Kidney (tissue), 14 donors: ENCODE results near the gene LGI2. TPM values are rescaled to one million over a fixed set of nuclear protein-coding genes. Genes with fewer than 3 reads are reported as not detected.

ENCODE experiments used
- DNase-seq, 5 donors: peaks; one replicate each; pipeline ENCODE4 v3.0.0-alpha.2; 2013 to 2020
- FAIRE-seq: peaks from 2 replicates; lab custom pipeline; 2012; peaks lifted over from hg19 to GRCh38; lab: Jason Lieb, UNC
- H3K27ac ChIP-seq, 2 donors: one replicate each; pipeline ENCODE4 v1.7.0; 2013; ENCODE audit warnings: low read depth in 2 of 2, low read length in 2 of 2, inconsistent platforms in 1 of 2
- H3K27me3 ChIP-seq: one replicate; pipeline ENCODE4 v1.7.1; 2013; ENCODE audit warnings: low read length, inconsistent platforms; ENCODE audit not compliant: control insufficient read depth, insufficient read depth
- H3K36me3 ChIP-seq, 3 donors: one replicate each; pipeline versions ENCODE4 v1.7.0 to v1.7.1; 2013; ENCODE audit warnings: low read length in 3 of 3, control low read depth in 1 of 3, inconsistent platforms in 1 of 3; ENCODE audit not compliant: insufficient read depth in 3 of 3, control insufficient read depth in 2 of 3
- H3K4me1 ChIP-seq, 3 donors: one replicate each; pipeline versions ENCODE4 v1.7.0 to v1.7.1; 2013; ENCODE audit warnings: low read length in 3 of 3, inconsistent platforms in 1 of 3, low read depth in 1 of 3; ENCODE audit not compliant: control insufficient read depth in 2 of 3, insufficient read depth in 2 of 3
- H3K4me3 ChIP-seq, 3 donors: one replicate each; pipeline versions ENCODE4 v1.7.0 to v1.8.1; 2013; ENCODE audit warnings: low read length in 3 of 3, control low read depth in 1 of 3, inconsistent platforms in 1 of 3
- H3K9ac ChIP-seq, 3 donors: one replicate each; pipeline versions ENCODE4 v1.7.0 to v1.7.1; 2013; ENCODE audit warnings: low read length in 3 of 3, control low read depth in 1 of 3, inconsistent platforms in 1 of 3
- H3K9me3 ChIP-seq, 3 donors: one replicate each; pipeline versions ENCODE4 v1.7.0 to v1.7.1; 2013; ENCODE audit warnings: low read length in 3 of 3, control low read depth in 1 of 3, inconsistent platforms in 1 of 3; ENCODE audit not compliant: control insufficient read depth in 2 of 3, insufficient read depth in 1 of 3
- intact Hi-C: fragments of 100-400 bp; cut with DNase I; formaldehyde crosslinking; loops from one replicate; pipeline ENCODE4 v1.11.1; 2022
- polyA plus RNA-seq: library from polyadenylated mRNA; stranded (reverse); fragments of 350-450 nt; fragmentation: Illumina TruSeq; extraction: RNeasy Lipid Tissue Mini Kit (QIAGEN cat#74804); gene quantifications from one replicate; pipeline ENCODE4 v1.2.3, GENCODE V29; 2014; ENCODE audit warnings: low read depth, low replicate concordance; ENCODE audit not compliant: insufficient read depth
- total RNA-seq: library from RNA; stranded (reverse); fragmentation: NEBNext Ultra II Directional; extraction: Animal tissue kit (Norgen Biotek cat#: 25700); gene quantifications from one replicate; pipeline ENCODE4 v1.2.1, GENCODE V29; 2021
- TF ChIP-seq, protein P1 (sequence below): IDR thresholded peaks from 3 replicates; pipeline ENCODE4 v1.5.1; 2012; ENCODE audit warnings: mild to moderate bottlenecking, moderate library complexity, borderline replicate concordance; ENCODE audit not compliant: insufficient read depth; ENCODE audit errors: extremely low read depth
- donor health status: control.
- donor health status: control.
- donor health status: control.
- donor health status: control.
- donor health status: control.
- donor health status: DM: yes; HTN: yes; CAD: no.
- donor health status: Normal renal cell carcinoma (clear cell type).

LGI2 gene
- total and polyA plus RNA-seq, 2 donors from 2014 or later = 4.8 to 7.5 TPM

DNA sequence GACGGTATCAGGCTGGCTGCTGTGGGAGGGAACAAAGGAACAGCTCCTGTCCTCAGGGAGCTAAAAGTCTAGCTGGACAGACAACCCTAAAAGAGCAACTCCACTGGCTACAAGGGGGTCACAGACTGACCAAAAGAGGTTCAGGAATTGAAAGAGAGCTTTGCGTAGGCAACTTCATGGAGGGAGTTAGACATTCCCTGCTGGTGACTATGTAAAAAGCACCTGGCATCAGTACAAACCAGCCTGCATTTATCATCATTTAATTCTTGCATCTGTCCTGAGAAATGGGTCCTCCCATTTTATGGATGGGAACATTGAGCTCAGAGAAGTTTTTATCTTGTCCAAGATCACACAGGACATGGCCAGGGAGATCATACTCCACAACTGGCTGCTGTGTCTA lies 1.4 kb upstream of the LGI2 start:
- Histone ChIP-seq H3K4me1 (peaks cover 0 to 5% (median 0%) of the 10 kb centered on the region in 3 donors), H3K27me3 (no peaks in the 10 kb centered on the region), H3K36me3 (no peaks in the 10 kb centered on the region), H3K27ac (no peak overlapping the region), H3K9ac (no peak overlapping the region), H3K9me3 (no peaks in the 10 kb centered on the region), H3K4me3 (no peak overlapping the region)
- DNase-seq (no peak), FAIRE-seq (no peak)
- TF ChIP-seq, protein P1, sequence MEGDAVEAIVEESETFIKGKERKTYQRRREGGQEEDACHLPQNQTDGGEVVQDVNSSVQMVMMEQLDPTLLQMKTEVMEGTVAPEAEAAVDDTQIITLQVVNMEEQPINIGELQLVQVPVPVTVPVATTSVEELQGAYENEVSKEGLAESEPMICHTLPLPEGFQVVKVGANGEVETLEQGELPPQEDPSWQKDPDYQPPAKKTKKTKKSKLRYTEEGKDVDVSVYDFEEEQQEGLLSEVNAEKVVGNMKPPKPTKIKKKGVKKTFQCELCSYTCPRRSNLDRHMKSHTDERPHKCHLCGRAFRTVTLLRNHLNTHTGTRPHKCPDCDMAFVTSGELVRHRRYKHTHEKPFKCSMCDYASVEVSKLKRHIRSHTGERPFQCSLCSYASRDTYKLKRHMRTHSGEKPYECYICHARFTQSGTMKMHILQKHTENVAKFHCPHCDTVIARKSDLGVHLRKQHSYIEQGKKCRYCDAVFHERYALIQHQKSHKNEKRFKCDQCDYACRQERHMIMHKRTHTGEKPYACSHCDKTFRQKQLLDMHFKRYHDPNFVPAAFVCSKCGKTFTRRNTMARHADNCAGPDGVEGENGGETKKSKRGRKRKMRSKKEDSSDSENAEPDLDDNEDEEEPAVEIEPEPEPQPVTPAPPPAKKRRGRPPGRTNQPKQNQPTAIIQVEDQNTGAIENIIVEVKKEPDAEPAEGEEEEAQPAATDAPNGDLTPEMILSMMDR = no peak
- intact Hi-C loops = no loop called here

DNA sequence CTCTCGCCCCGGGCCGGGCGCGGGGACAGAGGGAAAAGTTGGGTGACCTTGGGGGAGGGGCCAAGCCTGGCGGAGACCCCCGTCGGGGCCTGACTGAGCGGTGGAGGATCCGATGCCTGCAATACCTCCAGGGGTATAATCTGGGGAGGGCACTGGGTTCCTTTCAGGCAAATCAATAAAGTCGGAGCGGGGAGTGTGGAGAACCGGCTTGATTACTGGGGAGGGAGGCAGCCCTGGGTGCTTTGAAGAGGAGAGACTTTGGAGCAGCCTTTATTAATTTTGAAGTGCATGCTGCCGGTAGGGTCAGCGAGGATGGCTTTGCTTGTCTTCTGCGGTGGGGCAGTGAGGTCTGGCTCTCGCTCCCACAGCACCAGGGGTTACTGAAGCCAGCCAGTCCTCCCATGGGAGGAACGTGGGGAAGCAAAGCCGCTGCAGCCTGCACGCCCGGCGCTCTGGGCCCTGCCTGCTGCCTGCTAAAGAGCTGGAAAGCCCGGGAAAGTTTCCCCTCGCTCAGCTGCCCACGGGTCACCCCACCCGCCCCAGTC lies 403 bp upstream of the LGI2 start:
- H3K9ac ChIP-seq = no peak overlapping the region
- peaks cover 0 to 5% (median 0%) of the 10 kb centered on the region in 3 donors for H3K4me1 ChIP-seq
- peak overlapping the region in 1 of 3 donors; percentile 24 for H3K4me3 ChIP-seq
- peak; percentile 66 to 81 (median 76) for DNase-seq
- intact Hi-C loops = no loop called here
- H3K27me3 ChIP-seq = no peaks in the 10 kb centered on the region
- TF ChIP-seq, protein P1 = no peak
- no peak overlapping the region for H3K27ac ChIP-seq
- H3K9me3 ChIP-seq = no peaks in the 10 kb centered on the region
- no peak for FAIRE-seq
- H3K36me3 ChIP-seq = no peaks in the 10 kb centered on the region

DNA sequence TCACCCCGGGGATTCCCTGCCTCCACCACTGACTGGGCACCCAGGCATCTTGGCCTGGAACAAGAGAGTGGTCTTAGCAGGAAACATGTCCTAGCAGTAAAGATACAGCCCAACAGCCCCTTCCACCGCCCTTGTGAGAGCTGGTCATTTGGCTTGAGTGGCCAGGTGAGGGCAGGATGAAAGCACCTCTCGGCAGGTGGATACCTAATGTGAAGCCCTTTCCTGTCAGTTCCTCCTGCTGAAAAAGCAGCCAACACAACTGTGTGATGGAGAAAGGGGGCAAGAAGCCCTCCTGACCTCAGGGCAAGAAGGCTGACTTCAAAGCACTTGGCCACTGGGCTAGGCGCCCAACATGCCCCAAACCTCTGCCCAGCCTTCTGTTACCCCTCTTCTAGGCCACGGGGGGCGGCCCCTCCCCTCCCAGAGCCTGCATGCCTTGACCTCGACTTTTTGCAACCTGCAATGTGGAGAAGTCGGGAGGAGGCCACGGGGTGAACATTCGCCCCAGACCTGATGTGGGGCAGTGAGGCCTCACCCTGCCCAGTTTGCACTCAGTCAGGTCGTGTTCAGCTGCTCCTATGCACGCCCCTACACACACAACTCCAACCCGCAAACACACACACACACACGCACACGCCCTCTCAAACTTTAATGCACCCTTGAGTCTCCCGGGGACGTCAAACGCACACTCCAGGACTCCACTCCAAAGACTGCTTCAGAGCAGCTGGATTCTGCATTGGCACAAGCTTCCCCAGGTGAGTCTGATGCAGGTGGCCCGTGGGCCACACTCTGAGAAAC lies 1.1 kb downstream of the LGI2 start:
- H3K27ac ChIP-seq = peak overlapping the region in 1 of 2 donors; percentile 18
- H3K4me3 ChIP-seq = peak overlapping the region in 2 of 3 donors; percentile 22 to 37
- H3K4me1 ChIP-seq = peaks cover 0 to 5% (median 0%) of the 10 kb centered on the region in 3 donors
- FAIRE-seq (no peak), DNase-seq (peak in 3 of 5 donors; percentile 36 to 66 (median 42))
- no peaks in the 10 kb centered on the region for H3K36me3 ChIP-seq
- no peaks in the 10 kb centered on the region for H3K27me3 ChIP-seq
- H3K9ac ChIP-seq = peak overlapping the region in 1 of 3 donors; percentile 6
- TF ChIP-seq, protein P1 = no peak
- intact Hi-C loops = no loop called here
- no peaks in the 10 kb centered on the region for H3K9me3 ChIP-seq
